ENCODE measurements around the gene ABAT. TPM values are rescaled to one million over a fixed set of nuclear protein-coding genes. Genes with fewer than 3 reads are reported as not detected.

The ABAT gene
- polyA plus RNA-seq, 2 of the 4 experiments (the other 2 are of a cell fraction): 0.68 to 1.2 TPM

DNA sequence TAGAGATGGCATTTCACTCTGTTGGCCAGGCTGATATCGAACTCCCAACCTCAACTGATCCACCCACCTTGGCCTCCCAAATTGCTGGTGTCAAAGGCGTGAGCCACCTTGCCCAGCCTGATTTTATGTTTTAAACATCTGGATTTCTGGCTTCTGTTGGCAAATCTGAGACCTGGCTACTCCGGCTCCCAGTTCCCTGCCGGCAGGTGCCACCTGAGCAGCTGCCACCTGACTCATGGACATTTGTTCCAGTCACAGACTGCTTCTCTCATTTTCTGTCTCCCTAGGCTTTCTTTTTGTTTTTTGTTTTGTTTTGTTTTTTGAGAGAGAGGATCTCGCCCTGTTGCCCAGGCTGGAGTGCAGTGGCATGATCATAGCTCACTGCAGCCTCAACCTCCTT, 132.8 kb downstream of the ABAT start:
- Histone ChIP-seq H3K4me1 (no peaks in the 10 kb centered on the region), H3K27ac (no peak overlapping the region), H3K9me3 (no peaks in the 10 kb centered on the region), H3K4me2 (no peak overlapping the region), H3K4me3 (no peak overlapping the region)
- 94% methylated on average over 5 of the region's 5 CpGs for WGBS (ENCODE audit: missing lambda C conversion rate)
- no peak for ATAC-seq
- DNase-seq (ENCODE audit: low read depth in 1 of 2, low spot score in 1 of 2): no peak
- no peak for TF ChIP-seq FOSL2 (IDR thresholded peaks at IDR 0.05)
- no peak for TF ChIP-seq FOSL2 (CRISPR knock-in tag; IDR thresholded peaks at IDR 0.05)
- no peak for TF ChIP-seq SMC3 (IDR thresholded peaks at IDR 0.05)
- TF ChIP-seq, protein P1, sequence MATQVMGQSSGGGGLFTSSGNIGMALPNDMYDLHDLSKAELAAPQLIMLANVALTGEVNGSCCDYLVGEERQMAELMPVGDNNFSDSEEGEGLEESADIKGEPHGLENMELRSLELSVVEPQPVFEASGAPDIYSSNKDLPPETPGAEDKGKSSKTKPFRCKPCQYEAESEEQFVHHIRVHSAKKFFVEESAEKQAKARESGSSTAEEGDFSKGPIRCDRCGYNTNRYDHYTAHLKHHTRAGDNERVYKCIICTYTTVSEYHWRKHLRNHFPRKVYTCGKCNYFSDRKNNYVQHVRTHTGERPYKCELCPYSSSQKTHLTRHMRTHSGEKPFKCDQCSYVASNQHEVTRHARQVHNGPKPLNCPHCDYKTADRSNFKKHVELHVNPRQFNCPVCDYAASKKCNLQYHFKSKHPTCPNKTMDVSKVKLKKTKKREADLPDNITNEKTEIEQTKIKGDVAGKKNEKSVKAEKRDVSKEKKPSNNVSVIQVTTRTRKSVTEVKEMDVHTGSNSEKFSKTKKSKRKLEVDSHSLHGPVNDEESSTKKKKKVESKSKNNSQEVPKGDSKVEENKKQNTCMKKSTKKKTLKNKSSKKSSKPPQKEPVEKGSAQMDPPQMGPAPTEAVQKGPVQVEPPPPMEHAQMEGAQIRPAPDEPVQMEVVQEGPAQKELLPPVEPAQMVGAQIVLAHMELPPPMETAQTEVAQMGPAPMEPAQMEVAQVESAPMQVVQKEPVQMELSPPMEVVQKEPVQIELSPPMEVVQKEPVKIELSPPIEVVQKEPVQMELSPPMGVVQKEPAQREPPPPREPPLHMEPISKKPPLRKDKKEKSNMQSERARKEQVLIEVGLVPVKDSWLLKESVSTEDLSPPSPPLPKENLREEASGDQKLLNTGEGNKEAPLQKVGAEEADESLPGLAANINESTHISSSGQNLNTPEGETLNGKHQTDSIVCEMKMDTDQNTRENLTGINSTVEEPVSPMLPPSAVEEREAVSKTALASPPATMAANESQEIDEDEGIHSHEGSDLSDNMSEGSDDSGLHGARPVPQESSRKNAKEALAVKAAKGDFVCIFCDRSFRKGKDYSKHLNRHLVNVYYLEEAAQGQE (IDR thresholded peaks at IDR 0.05): no peak
- no peak for TF ChIP-seq RFX5 (IDR thresholded peaks at IDR 0.05)
- TF ChIP-seq CHD2 (IDR thresholded peaks at IDR 0.05; ENCODE audit: low read length, partially characterized antibody): no peak
- TF ChIP-seq PHF8 (IDR thresholded peaks at IDR 0.05; ENCODE audit: borderline replicate concordance, low read depth): no peak
- no peak for TF ChIP-seq MAZ (IDR thresholded peaks at IDR 0.05; ENCODE audit: borderline replicate concordance, low read depth, low read length)
- TF ChIP-seq EHF (CRISPR knock-in tag; IDR thresholded peaks at IDR 0.05): no peak
- no peak for TF ChIP-seq CBX2 (IDR thresholded peaks at IDR 0.05; ENCODE audit: borderline replicate concordance, low read depth)
- no peak for TF ChIP-seq EP300 (IDR thresholded peaks at IDR 0.05)
- no peak for TF ChIP-seq FOXS1 (CRISPR knock-in tag; IDR thresholded peaks at IDR 0.05)
- TF ChIP-seq SREBF2 (IDR thresholded peaks at IDR 0.05): no peak
- no peak for TF ChIP-seq ATOH8 (CRISPR knock-in tag; IDR thresholded peaks at IDR 0.05; ENCODE audit: low read depth)
- TF ChIP-seq EHMT2 (IDR thresholded peaks at IDR 0.05; ENCODE audit: low read depth): no peak
- TF ChIP-seq FOSB (CRISPR knock-in tag; IDR thresholded peaks at IDR 0.05): no peak
- no peak for TF ChIP-seq RARB (CRISPR knock-in tag; IDR thresholded peaks at IDR 0.05)
- TF ChIP-seq MAFK (IDR thresholded peaks at IDR 0.05; ENCODE audit: partially characterized antibody): no peak
- TF ChIP-seq KDM1A (IDR thresholded peaks at IDR 0.05; ENCODE audit: low read depth): no peak
- ChIA-PET POLR2A (interaction anchor here (0.6 kb wide), 1 partner anchor 10 kb away, joined by 4 read pairs; no protein-coding TSS in a partner anchor), CTCF (interaction anchor here (0.7 to 1.1 kb wide), 2 partner anchors 9 to 1929 kb away, joined by 3 read pairs; no protein-coding TSS in a partner anchor)
- no peak for FAIRE-seq

GRCh38 chr16:8808009-8808408, 133.6 kb downstream of the ABAT start:
- ChIA-PET POLR2A (no interaction called here), CTCF (no interaction called here)
- DNase-seq (ENCODE audit: low read depth in 1 of 2, low spot score in 1 of 2) (no peak), ATAC-seq (no peak), FAIRE-seq (no peak)
- TF ChIP-seq, protein P2, sequence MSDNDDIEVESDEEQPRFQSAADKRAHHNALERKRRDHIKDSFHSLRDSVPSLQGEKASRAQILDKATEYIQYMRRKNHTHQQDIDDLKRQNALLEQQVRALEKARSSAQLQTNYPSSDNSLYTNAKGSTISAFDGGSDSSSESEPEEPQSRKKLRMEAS (IDR thresholded peaks at IDR 0.05): no peak
- TF ChIP-seq SMC3 (IDR thresholded peaks at IDR 0.05): no peak
- TF ChIP-seq, protein P3, sequence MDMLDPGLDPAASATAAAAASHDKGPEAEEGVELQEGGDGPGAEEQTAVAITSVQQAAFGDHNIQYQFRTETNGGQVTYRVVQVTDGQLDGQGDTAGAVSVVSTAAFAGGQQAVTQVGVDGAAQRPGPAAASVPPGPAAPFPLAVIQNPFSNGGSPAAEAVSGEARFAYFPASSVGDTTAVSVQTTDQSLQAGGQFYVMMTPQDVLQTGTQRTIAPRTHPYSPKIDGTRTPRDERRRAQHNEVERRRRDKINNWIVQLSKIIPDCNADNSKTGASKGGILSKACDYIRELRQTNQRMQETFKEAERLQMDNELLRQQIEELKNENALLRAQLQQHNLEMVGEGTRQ (IDR thresholded peaks at IDR 0.05): no peak
- 90% methylated on average over 3 of the region's 3 CpGs for WGBS (ENCODE audit: missing lambda C conversion rate)
- no peaks in the 10 kb centered on the region for H3K9me3 ChIP-seq
- no peak overlapping the region for H3K27ac ChIP-seq
- no peak overlapping the region for H3K4me2 ChIP-seq
- H3K4me1 ChIP-seq: no peaks in the 10 kb centered on the region
- no peak overlapping the region for H3K4me3 ChIP-seq
